ENCODE measurements around the gene GRM7. TPM values are rescaled to one million over a fixed set of nuclear protein-coding genes. Genes with fewer than 3 reads are reported as not detected.

The GRM7 gene
- total RNA-seq, 3 donors from 2014 or later: 0.59 to 1.3 (median 1.1) TPM

- TF ChIP-seq CTCF (IDR thresholded peaks at IDR 0.05): no peak
- no peak for TF ChIP-seq POLR2AphosphoS5 (IDR thresholded peaks at IDR 0.05)
- no peak for TF ChIP-seq POLR2A (IDR thresholded peaks at IDR 0.05)
- Histone ChIP-seq H3K4me3 (no peak overlapping the region), H3K9me3 (no peaks in the 10 kb centered on the region), H3K27me3 (no peaks in the 10 kb centered on the region), H3K36me3 (no peaks in the 10 kb centered on the region), H3K4me1 (no peaks in the 10 kb centered on the region), H3K27ac (no peak overlapping the region)
- intact Hi-C loops (cut with DNase I; ENCODE audit: low total_unique reads): no loop called here
- no peak for DNase-seq (ENCODE audit: low spot score in 2 of 2)
These were observed 419.4 kb downstream of the GRM7 start for GRCh38 chr3:7280318-7280717.

GRCh38 chr3:7282988-7283387 is 422.1 kb downstream of the GRM7 start:
- intact Hi-C loops (cut with DNase I; ENCODE audit: low total_unique reads): no loop called here
- Histone ChIP-seq H3K27me3 (no peaks in the 10 kb centered on the region), H3K9me3 (no peaks in the 10 kb centered on the region), H3K27ac (no peak overlapping the region), H3K4me3 (no peak overlapping the region), H3K36me3 (no peaks in the 10 kb centered on the region), H3K4me1 (no peaks in the 10 kb centered on the region)
- no peak for DNase-seq (ENCODE audit: low spot score in 2 of 2)
- TF ChIP-seq POLR2A (IDR thresholded peaks at IDR 0.05) (no peak), CTCF (IDR thresholded peaks at IDR 0.05) (no peak), POLR2AphosphoS5 (IDR thresholded peaks at IDR 0.05) (no peak)

GRCh38 chr3:7285505-7285904 is 424.6 kb downstream of the GRM7 start:
- intact Hi-C loops (cut with DNase I; ENCODE audit: low total_unique reads): no loop called here
- DNase-seq (ENCODE audit: low spot score in 2 of 2): no peak
- TF ChIP-seq POLR2A (IDR thresholded peaks at IDR 0.05) (no peak), CTCF (IDR thresholded peaks at IDR 0.05) (peak in 1 of 3 donors; percentile 24), POLR2AphosphoS5 (IDR thresholded peaks at IDR 0.05) (no peak)
- Histone ChIP-seq H3K4me3 (no peak overlapping the region), H3K9me3 (no peaks in the 10 kb centered on the region), H3K27ac (no peak overlapping the region), H3K27me3 (no peaks in the 10 kb centered on the region), H3K4me1 (no peaks in the 10 kb centered on the region), H3K36me3 (no peaks in the 10 kb centered on the region)

GRCh38 chr3:7288133-7288532 is 427.2 kb downstream of the GRM7 start:
- no peaks in the 10 kb centered on the region for H3K36me3 ChIP-seq
- H3K27me3 ChIP-seq: no peaks in the 10 kb centered on the region
- TF ChIP-seq CTCF (IDR thresholded peaks at IDR 0.05) (no peak), POLR2AphosphoS5 (IDR thresholded peaks at IDR 0.05) (no peak), POLR2A (IDR thresholded peaks at IDR 0.05) (no peak)
- no peak overlapping the region for H3K27ac ChIP-seq
- H3K4me1 ChIP-seq: no peaks in the 10 kb centered on the region
- intact Hi-C loops (cut with DNase I; ENCODE audit: low total_unique reads): no loop called here
- no peaks in the 10 kb centered on the region for H3K9me3 ChIP-seq
- DNase-seq (ENCODE audit: low spot score in 2 of 2): no peak
- H3K4me3 ChIP-seq: no peak overlapping the region

GRCh38 chr3:7289121-7289520 is 428.2 kb downstream of the GRM7 start:
- intact Hi-C loops (cut with DNase I; ENCODE audit: low total_unique reads): no loop called here
- no peak for TF ChIP-seq POLR2AphosphoS5 (IDR thresholded peaks at IDR 0.05)
- no peak for TF ChIP-seq POLR2A (IDR thresholded peaks at IDR 0.05)
- TF ChIP-seq CTCF (IDR thresholded peaks at IDR 0.05): no peak
- no peak for DNase-seq (ENCODE audit: low spot score in 2 of 2)

More at GRCh38 chr3:7289121-7289520, 428.2 kb downstream of the GRM7 start:
- H3K4me1 ChIP-seq: no peaks in the 10 kb centered on the region
- H3K27me3 ChIP-seq: no peaks in the 10 kb centered on the region
- H3K27ac ChIP-seq: no peak overlapping the region
- no peak overlapping the region for H3K4me3 ChIP-seq
- H3K9me3 ChIP-seq: no peaks in the 10 kb centered on the region
- no peaks in the 10 kb centered on the region for H3K36me3 ChIP-seq
